Spinal cord (tissue), 10 donors: ENCODE measurements around the gene HEMGN. TPM values are rescaled to one million over a fixed set of nuclear protein-coding genes. Genes with fewer than 3 reads are reported as not detected.

Source experiments
- DNase-seq, 6 donors: peaks; one replicate each; pipeline versions ENCODE4 v3.0.0 to v3.0.0-alpha.2; 2013 to 2015; ENCODE audit warnings: low spot score in 6 of 6, low read depth in 4 of 6
- H3K27ac ChIP-seq: one replicate; pipeline ENCODE4 v1.5.1; 2013; ENCODE audit warnings: low read depth, low read length, control low read depth
- H3K27me3 ChIP-seq: one replicate; pipeline ENCODE4 v1.6.1; 2013; ENCODE audit warnings: low read length; ENCODE audit not compliant: control insufficient read depth, insufficient read depth
- H3K36me3 ChIP-seq: one replicate; pipeline ENCODE4 v1.6.1; 2013; ENCODE audit warnings: low read length; ENCODE audit not compliant: control insufficient read depth, insufficient read depth
- H3K4me1 ChIP-seq: one replicate; pipeline ENCODE4 v1.6.1; 2013; ENCODE audit warnings: low read length; ENCODE audit not compliant: control insufficient read depth, insufficient read depth
- H3K4me3 ChIP-seq: one replicate; pipeline ENCODE4 v1.5.1; 2013; ENCODE audit warnings: low read depth, low read length, control low read depth
- H3K9me3 ChIP-seq: one replicate; pipeline ENCODE4 v1.6.1; 2013; ENCODE audit warnings: low read length; ENCODE audit not compliant: control insufficient read depth, insufficient read depth
- WGBS: methylation state at CpG from one replicate; pipeline ENCODE4 v1.1.5; 2013; ENCODE audit warnings: missing lambda C conversion rate; ENCODE audit not compliant: insufficient coverage; 5-methylcytosine and 5-hydroxymethylcytosine counted together
- polyA plus RNA-seq, 2 donors: library from polyadenylated mRNA; unstranded; fragments of 120-200 nt; gene quantifications; one replicate each; pipeline ENCODE4 v1.2.1, GENCODE V29; 2013; ENCODE audit not compliant: insufficient read length in 2 of 2
- total RNA-seq, 2 donors: library from RNA; depleted of rRNA in 1 of 2; stranded (reverse); fragments of 120-200 nt in 1 of 2; fragments of >200 nt in 1 of 2; gene quantifications; one replicate each; pipeline versions ENCODE4 v1.2.3 to v1.2.4, GENCODE V29; 2013 to 2014
- donor health status: healthy.

Gene HEMGN
- total and polyA plus RNA-seq, 4 donors: 1.6 to 34.7 (median 7.8) TPM

DNA sequence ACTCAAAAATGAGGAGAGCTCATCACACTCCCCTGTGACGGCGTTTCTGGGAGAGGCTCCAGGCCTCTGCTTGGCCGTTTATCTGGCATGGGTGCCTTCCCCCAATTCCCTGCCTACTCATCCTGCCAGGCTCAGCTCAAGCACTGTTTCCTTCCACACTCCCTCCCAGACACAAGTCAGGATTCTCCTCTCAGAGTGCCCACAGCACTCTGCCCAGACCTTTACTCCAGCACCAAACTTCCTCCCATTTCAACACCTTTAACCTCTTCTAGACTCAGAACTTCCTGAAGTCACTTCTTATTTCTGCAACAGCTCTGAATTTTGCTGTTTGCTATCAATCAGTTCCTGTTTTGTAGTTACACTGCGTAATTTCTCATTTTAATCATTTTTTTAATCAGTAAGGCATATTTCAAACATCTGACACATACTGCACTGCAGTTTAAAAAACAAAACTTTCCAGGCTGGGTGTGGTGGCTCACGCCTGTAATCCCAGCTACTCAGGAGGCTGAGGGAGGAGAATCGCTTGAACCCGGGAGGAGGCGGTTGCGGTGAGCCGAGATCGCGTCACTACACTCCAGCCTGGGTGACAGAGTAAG, 31.6 kb downstream of the HEMGN start:
- no peaks in the 10 kb centered on the region for H3K27me3 ChIP-seq
- H3K9me3 ChIP-seq: no peaks in the 10 kb centered on the region
- WGBS: 91% methylated on average over 5 of the region's 12 CpGs
- H3K4me3 ChIP-seq: no peak overlapping the region
- H3K36me3 ChIP-seq: peaks cover 31% of the 10 kb centered on the region
- H3K4me1 ChIP-seq: no peaks in the 10 kb centered on the region
- DNase-seq: no peak
- no peak overlapping the region for H3K27ac ChIP-seq

DNA sequence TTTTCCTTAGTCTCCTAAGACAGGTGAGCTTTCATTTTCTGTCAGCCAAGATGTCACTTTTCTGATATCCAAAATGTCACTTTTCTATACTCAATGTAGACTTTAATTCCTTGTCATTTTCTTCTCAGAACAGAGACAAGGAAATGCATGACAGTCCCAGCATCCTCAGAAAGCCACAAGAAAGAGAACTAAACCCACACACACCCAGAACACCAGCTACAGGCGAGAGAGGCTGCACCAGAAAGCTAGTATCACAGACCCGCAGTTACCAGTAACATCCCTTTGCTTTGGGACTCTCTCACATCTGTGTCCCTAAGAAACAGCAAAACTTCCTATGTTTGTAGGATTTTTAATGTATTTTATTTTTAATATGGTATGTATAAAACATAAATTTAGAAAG, 32.7 kb downstream of the HEMGN start:
- Histone ChIP-seq H3K4me1 (no peaks in the 10 kb centered on the region), H3K27me3 (no peaks in the 10 kb centered on the region), H3K27ac (no peak overlapping the region), H3K36me3 (peaks cover 22% of the 10 kb centered on the region), H3K4me3 (no peak overlapping the region), H3K9me3 (no peaks in the 10 kb centered on the region)
- 100% methylated on average over 1 of the region's 2 CpGs for WGBS
- no peak for DNase-seq

DNA sequence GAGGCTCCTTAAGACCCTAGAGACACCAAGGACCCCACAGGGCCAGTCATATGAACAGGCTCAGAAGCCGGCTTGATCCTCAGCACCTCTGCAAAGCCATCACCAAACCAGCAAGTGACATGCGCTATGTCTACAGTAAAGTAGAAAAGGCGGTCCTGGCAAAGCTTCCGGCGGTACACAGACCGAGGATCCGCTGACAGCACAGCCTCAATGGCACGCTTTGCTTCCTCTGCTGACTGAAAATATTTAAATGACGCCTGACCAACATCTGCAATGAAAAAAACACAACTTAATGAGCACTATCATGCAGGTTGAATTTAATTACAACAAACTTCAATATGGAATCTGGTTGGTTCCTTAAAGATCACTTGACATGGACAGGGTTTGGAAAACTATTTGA, 33.2 kb downstream of the HEMGN start:
- Histone ChIP-seq H3K9me3 (no peaks in the 10 kb centered on the region), H3K36me3 (peaks cover 19% of the 10 kb centered on the region), H3K4me1 (no peaks in the 10 kb centered on the region), H3K4me3 (no peak overlapping the region), H3K27me3 (no peaks in the 10 kb centered on the region), H3K27ac (no peak overlapping the region)
- DNase-seq: no peak
- 93% methylated on average over 7 of the region's 9 CpGs for WGBS

DNA sequence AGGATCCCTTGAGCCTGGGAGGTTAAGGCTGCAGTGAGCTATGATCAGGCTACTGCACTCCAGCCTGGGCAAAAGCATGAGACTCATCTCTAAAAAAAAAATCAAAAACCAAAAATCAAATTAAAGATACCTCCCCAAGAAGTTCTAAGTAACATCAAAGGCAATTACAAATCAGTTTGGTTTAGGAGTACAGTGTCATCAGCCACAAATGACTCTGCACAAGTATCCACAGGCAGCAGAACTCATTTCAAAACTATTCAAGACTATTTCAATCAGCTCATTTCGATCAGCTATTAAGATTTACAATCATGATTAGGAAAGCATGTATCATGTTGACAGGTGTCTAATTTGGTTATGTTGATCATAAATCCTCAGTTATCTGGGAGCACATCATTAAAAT, 34.8 kb downstream of the HEMGN start:
- DNase-seq: no peak
- peaks cover 15% of the 10 kb centered on the region for H3K36me3 ChIP-seq
- no peak overlapping the region for H3K4me3 ChIP-seq
- H3K9me3 ChIP-seq: no peaks in the 10 kb centered on the region
- no CpG with 5 or more reads among the region's 1 CpG for WGBS
- H3K27me3 ChIP-seq: no peaks in the 10 kb centered on the region
- no peaks in the 10 kb centered on the region for H3K4me1 ChIP-seq
- no peak overlapping the region for H3K27ac ChIP-seq

DNA sequence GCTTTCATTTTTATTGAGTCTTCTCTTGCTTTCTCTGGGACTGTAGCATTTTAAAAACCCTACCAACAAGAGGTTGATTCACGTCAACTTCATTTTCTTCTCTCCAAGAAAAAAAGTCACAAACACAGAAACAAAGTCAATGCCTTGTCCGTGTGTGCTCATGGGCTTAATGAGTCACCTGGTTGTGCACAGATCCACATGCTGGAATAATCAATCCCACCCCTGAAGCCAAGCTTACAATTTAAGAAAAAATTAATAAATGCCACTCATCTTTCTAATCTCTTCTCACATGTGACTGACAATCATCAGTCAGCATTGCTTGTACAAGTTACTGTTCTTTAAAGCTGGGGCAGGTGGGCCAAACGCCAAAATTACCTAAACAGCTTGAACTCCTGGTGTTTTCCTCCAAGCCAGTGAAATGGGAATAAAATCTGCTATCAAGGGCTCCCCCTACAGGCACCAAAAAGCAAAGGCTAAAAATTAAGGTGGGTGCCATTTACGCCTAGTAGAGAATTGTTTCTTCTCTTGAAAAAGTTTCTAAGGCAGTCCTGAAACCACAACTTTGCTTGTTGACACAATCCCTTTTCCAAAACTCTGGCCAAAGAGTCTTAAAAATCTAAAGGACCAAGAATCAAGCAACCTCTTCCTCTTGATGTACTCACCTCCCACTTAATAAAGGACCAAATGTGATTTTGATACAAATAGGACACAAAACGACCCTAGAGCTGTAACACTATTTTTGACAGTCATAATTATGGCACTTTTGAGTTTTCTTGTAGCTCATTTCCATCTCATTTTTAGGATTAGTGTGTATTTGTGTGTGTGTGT, 37.0 kb downstream of the HEMGN start:
- Histone ChIP-seq H3K4me3 (no peak overlapping the region), H3K9me3 (no peaks in the 10 kb centered on the region), H3K27ac (no peak overlapping the region), H3K27me3 (no peaks in the 10 kb centered on the region), H3K36me3 (peaks cover 7% of the 10 kb centered on the region), H3K4me1 (no peaks in the 10 kb centered on the region)
- peak in 2 of 6 donors; percentile 64 to 77 for DNase-seq
- WGBS: 57% methylated on average over 3 of the region's 5 CpGs

DNA sequence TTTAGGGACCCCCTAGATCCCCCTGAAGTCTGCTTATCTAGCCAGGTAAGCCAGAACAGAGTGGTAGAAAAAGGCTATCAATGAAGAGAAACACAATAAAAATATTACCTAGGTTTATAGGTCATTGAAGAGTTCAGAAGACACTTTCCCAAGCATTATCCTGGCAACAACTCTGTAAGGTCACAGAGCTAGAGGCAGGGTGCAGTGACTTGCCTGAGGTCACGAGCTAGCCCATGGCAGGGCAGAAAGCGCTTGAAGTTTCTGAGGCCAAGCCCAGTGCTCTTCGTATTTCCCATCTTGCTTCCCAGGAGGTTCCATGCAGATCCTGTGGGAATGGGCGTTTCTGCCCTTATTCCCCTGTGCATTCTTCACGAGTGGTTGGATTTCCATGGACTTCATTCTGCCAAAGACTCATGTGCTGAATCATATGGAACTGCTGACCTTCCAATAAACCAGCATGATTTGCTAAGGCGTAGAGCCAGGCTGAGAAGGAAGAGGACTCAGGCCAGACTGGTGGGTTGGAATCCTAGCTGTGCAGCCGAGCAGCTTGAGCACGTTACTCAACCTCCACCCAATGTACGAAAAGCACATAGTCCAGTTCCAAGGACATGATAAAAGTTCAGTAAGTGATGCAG, 37.8 kb downstream of the HEMGN start:
- 94% methylated on average over 6 of the region's 9 CpGs for WGBS
- no peak for DNase-seq
- Histone ChIP-seq H3K4me3 (no peak overlapping the region), H3K9me3 (no peaks in the 10 kb centered on the region), H3K27me3 (no peaks in the 10 kb centered on the region), H3K36me3 (peaks cover 8% of the 10 kb centered on the region), H3K27ac (no peak overlapping the region), H3K4me1 (no peaks in the 10 kb centered on the region)

DNA sequence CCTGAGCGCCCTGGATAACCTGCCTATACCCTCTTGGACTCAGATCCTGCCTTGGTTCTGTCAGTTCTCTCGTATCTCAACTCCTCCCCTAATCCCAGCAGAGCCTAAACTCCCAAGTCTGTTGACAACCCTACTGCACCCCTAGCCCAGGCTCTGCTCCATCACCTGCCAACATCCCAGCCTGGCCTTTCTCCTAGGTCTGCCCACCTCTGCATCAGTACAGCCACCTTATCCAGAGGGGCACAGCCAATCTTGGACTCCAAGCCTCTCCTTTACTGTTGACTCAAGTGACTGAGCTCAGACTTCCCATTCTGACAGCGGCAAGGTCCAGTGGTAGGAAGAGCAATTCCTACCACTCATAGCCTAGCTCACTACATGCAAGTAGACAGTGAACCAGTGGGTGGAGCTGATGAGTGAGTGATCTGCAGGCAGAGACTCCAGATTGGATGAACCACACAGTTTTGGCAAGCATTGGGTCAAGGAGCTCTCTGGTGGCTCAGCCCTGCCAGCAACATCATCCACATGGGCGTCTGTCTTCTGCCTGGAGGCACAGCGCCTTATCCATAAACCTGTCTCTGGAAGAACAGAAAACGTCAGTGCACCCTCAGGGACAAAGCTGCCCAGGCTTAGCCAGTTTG, 42.2 kb downstream of the HEMGN start:
- H3K36me3 ChIP-seq: peaks cover 4% of the 10 kb centered on the region
- H3K9me3 ChIP-seq: peaks cover 4% of the 10 kb centered on the region
- no peak overlapping the region for H3K4me3 ChIP-seq
- DNase-seq: peak in 1 of 6 donors; percentile 6
- H3K27ac ChIP-seq: no peak overlapping the region
- whole genome bisulfite sequencing: 61% methylated on average over 6 of the region's 6 CpGs
- no peaks in the 10 kb centered on the region for H3K4me1 ChIP-seq
- no peaks in the 10 kb centered on the region for H3K27me3 ChIP-seq

DNA sequence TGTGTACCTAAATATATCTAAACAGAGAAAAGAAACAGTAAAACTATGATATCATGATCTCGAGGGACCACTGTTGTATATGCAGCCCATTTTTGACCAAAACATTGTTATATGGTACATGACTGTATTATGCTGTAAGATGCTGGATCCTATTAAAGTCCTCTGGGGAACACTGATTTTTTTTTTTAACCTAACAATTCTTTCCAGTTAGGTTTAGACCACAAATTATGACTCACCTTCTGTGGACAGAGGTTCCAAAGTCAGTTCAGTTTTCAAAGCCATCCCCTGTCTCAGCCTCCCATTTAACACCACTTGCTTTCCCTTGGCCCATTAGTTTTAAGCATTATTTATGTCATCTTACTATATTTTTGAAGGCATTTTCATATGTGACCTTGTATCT, 42.8 kb downstream of the HEMGN start:
- Histone ChIP-seq H3K27me3 (no peaks in the 10 kb centered on the region), H3K4me1 (no peaks in the 10 kb centered on the region), H3K9me3 (peaks cover 4% of the 10 kb centered on the region), H3K36me3 (peaks cover 4% of the 10 kb centered on the region), H3K4me3 (no peak overlapping the region), H3K27ac (no peak overlapping the region)
- no CpG with 5 or more reads among the region's 1 CpG for whole genome bisulfite sequencing
- DNase-seq: no peak

DNA sequence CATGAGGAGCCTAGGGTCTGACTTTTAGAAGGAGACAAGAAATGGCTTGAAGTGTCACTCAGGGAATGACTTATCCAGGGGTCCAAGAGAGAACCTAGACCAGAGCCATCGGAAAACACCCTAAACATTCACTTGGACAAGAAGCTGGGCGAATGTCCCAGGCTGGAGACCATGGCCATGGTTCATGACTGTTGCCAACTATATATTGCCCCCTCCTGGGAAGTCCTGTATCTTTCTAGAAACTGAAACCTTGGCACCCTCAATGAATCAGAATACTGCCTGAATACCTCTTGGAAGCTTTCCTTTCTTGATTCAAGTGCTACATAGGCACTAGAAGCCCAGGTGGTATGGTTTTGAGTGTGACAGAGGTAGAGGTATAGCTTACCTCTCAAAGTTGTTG, 45.6 kb downstream of the HEMGN start:
- Histone ChIP-seq H3K9me3 (peaks cover 4% of the 10 kb centered on the region), H3K27me3 (no peaks in the 10 kb centered on the region), H3K27ac (no peak overlapping the region), H3K4me1 (no peaks in the 10 kb centered on the region), H3K4me3 (no peak overlapping the region), H3K36me3 (peaks cover 2% of the 10 kb centered on the region)
- no peak for DNase-seq
- WGBS: 82% methylated on average over 2 of the region's 2 CpGs
